ENCODE measurements around the gene CRYGD.

GRCh38 chr2:208142240-208142924 is 18.1 kb upstream of the CRYGD start:
- TF ChIP-seq POLR2A (IDR thresholded peaks at IDR 0.05; ENCODE audit: low read depth, low read length) (no peak), CTCF (IDR thresholded peaks at IDR 0.05; ENCODE audit: extremely low read depth in 1 of 2, insufficient read depth in 1 of 2, low read depth in 1 of 2, low read length in 2 of 2) (no peak), GATA2 (IDR thresholded peaks at IDR 0.05; ENCODE audit: insufficient read depth, insufficient read length, low read depth, low read length) (no peak), MAX (IDR thresholded peaks at IDR 0.05; ENCODE audit: insufficient read depth, insufficient read length) (no peak), POLR2AphosphoS5 (IDR thresholded peaks at IDR 0.05; ENCODE audit: insufficient read depth, low read depth, low read length) (no peak), FOS (IDR thresholded peaks at IDR 0.05; ENCODE audit: borderline replicate concordance, insufficient read depth, low read length) (no peak), JUN (IDR thresholded peaks at IDR 0.05; ENCODE audit: borderline replicate concordance, insufficient read depth, insufficient read length, low read depth) (no peak), EZH2 (IDR thresholded peaks at IDR 0.05; ENCODE audit: borderline replicate concordance, low read depth, low read length, severe bottlenecking) (no peak), MYC (IDR thresholded peaks at IDR 0.05; ENCODE audit: low read depth, low read length) (no peak)

All from endothelial cell of umbilical vein (primary cell).